GM12892 (cell line): Measurements from ENCODE around the gene AMBRA1.
A peak's percentile ranks its signal among the peaks of the same experiment; 100 is the strongest.

ENCODE experiments used
- DNase-seq: peaks from one replicate; pipeline ENCODE4 v3.0.0; 2011; ENCODE audit not compliant: insufficient read length
- FAIRE-seq: peaks from 2 replicates; lab custom pipeline; 2011; peaks lifted over from hg19 to GRCh38; lab: Jason Lieb, UNC
- POLR2A ChIP-seq: IDR thresholded peaks from 2 replicates; pipeline ENCODE4 v1.6.1; 2011; ENCODE audit warnings: low read depth, low read length, control low read depth
- POLR2AphosphoS5 ChIP-seq: IDR thresholded peaks from 2 replicates; pipeline ENCODE4 v1.6.1; 2011; ENCODE audit warnings: low read depth, low read length, control low read depth
- TAF1 ChIP-seq: IDR thresholded peaks from 2 replicates; pipeline ENCODE4 v1.6.1; 2011; ENCODE audit warnings: low read depth, mild to moderate bottlenecking, control low read depth, low read length, borderline replicate concordance

AMBRA1 gene

DNA sequence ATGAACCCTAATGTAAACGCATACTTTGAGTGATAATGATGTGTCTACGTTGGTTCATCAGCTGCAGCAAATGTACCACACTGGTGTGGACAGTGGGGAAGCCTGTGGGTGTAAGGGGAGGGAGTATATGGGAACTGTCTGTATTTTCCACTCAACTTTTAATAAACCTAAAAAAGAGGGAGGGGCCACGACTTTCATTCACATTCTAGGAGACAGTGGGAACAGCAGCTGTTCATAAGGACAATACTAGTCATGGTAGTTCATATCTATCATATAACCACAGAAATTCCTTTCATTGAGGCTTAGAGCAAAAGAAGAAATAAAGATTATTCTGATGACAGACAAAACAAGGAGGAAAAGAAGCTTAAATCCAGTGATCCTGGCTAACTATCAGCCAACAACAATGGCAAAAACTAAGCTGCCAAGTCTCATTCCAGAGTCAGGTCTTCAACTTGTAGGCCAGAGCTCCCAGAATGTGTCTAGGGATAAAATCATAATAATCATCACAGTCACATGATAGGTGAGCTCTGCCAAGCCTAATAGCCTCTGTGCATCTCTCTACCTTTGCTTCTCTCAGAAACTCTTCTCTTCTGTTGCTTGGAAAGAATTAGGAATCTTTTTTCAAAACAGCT, 142.9 kb downstream of the AMBRA1 start:
- no peak for FAIRE-seq
- no peak for DNase-seq
- TF ChIP-seq POLR2A: no peak
- no peak for TF ChIP-seq POLR2AphosphoS5
- no peak for TF ChIP-seq TAF1

DNA sequence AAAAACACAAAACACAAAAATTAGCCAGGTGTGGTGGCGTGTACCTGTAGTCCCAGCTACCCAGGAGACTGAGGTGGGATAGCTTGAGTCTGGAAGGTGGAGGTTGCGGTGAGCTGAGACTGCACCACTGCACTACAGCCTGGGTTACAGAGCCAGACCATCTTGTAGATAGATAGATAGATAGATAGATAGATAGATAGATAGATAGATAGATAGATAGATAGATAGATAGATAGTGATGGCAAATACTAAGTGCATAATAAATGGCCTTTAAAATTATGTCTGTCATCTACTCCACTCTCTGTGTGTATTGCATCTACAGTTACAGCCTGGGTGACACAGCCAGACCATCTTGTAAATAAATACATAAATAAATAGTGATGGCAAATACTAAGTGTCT, 146.3 kb downstream of the AMBRA1 start:
- TF ChIP-seq POLR2A (no peak), POLR2AphosphoS5 (no peak), TAF1 (no peak)
- DNase-seq: no peak
- FAIRE-seq: no peak

GRCh38 chr11:46445920-46446771, 147.7 kb downstream of the AMBRA1 start:
- TF ChIP-seq POLR2AphosphoS5: no peak
- TF ChIP-seq TAF1: no peak
- no peak for TF ChIP-seq POLR2A
- DNase-seq (no peak), FAIRE-seq (no peak)

DNA sequence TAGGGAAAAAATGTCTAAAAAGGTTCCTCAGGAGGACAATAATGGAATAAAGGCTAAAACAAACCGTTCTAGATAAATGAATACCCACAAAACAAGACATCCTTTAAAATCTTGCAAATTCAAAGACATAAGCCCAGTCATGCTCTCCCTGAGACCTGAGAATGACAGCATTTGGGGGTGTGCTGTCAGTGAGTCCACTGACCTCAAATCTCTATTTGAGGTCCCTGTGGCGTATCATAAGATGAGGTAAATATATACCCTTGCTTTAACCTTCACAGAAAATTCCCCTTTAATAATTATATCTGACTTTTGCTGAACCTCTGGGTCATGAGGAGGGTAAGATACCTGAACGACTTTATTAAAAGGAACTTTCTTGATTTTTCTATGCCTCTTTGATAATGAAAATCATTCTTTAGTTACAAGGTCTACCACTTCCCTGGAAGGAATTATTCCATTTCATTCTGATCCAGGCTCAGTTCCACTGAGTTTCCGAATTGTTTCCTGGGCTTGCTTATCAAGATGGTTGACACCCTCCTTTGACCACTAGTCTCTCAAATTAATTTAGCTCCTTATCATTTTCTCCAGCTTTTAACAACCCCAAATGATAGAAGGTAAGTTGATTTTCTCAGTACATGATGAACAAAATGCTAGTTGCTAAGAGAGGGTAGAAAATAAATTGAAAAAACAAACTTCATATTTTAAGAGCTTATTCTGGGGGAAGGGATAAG, 148.5 kb downstream of the AMBRA1 start:
- TF ChIP-seq TAF1 (no peak), POLR2A (no peak), POLR2AphosphoS5 (no peak)
- FAIRE-seq (no peak), DNase-seq (no peak)

DNA sequence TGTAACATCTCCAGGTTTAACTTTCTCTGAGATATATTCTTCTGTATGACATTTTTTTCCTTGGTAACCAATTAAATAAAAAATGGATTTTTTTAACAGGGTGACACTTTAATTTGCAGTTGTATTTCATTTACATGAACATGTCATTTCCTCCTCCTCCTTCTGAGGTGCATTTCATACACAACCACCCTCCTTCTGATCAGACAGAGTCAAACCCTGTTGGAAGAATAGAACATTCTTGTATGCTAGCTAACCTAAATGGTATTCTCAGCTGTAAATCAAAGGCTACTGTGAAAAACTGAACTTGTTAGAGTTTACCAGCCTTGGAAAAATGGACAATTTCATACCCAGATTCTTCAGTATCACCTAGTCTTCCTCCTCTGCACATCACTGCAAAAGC, 149.5 kb downstream of the AMBRA1 start:
- no peak for TF ChIP-seq TAF1
- FAIRE-seq (no peak), DNase-seq (no peak)

- no peak for TF ChIP-seq POLR2A
- TF ChIP-seq TAF1: no peak
- TF ChIP-seq POLR2AphosphoS5: no peak
Observed at GRCh38 chr11:46438211-46438610, 155.6 kb downstream of the AMBRA1 start.

GRCh38 chr11:46437122-46437689, 156.6 kb downstream of the AMBRA1 start:
- peak; percentile 40 for FAIRE-seq
- no peak for DNase-seq
- no peak for TF ChIP-seq POLR2A
- no peak for TF ChIP-seq TAF1
- no peak for TF ChIP-seq POLR2AphosphoS5

More at GRCh38 chr11:46438211-46438610, 155.6 kb downstream of the AMBRA1 start:
- DNase-seq (no peak), FAIRE-seq (no peak)

DNA sequence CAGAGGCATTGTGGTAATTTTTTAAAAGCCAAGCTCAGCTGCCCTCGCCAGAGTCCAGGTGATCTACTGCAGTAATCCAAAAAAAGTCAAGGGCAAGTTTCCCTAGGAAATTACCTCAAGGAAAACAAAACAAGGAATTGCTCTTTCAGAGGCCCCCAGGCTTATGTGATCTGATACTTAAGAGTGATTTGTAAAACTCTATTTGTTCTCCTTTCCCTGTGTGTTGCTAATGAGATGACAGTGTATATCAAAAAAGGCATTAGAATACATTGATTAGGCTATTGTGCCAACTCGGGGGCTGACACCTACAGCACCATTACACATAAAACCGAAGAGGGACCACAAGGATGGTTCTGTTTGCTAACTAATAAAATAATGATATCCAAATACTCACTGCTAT, 157.7 kb downstream of the AMBRA1 start:
- no peak for FAIRE-seq
- DNase-seq: no peak
- no peak for TF ChIP-seq TAF1
- no peak for TF ChIP-seq POLR2AphosphoS5
- no peak for TF ChIP-seq POLR2A

- no peak for TF ChIP-seq POLR2AphosphoS5
- TF ChIP-seq POLR2A: no peak
- no peak for TF ChIP-seq TAF1
- FAIRE-seq (no peak), DNase-seq (no peak)
Observed at GRCh38 chr11:46435679-46436078, 158.1 kb downstream of the AMBRA1 start.

DNA sequence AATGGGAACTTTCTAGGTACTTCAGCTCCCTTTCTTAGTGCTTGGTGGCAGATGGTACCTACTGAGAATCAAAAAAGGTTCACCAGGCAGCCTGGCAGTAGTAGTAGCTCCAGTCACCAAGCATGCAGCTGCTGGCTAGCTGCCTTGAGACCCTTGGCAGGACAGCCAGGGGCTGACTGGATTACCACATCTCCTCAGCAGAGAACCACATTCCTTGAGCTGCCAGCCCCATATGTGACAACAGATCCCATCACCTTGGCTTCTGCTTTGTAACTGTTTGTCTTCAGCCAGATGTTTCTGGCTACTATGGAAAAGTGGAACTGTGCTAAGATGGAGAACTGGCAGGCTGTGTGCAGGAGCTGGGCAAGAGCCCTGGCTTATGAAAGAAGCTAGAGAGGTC, 162.6 kb downstream of the AMBRA1 start:
- DNase-seq (no peak), FAIRE-seq (no peak)
- TF ChIP-seq POLR2AphosphoS5 (no peak), TAF1 (no peak), POLR2A (no peak)

DNA sequence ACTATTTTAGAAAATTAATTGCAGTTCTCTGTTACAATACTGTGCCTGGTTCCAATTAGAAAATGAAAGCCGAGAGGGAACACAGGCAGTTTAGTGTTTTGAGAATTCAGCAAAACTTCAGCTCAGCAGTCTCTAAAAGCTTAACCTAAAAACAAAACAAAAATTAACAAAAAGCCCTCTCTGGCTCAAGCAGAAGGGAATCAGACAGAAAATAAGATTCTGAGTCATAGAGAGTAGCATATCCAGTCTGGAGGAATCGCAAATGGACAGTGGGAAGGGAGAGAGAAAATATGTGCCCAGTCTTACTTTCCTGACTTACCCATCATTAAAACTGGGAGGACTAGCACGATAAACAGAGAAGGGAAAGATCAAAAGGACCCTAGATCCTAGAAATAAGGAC, 164.1 kb downstream of the AMBRA1 start:
- no peak for DNase-seq
- no peak for TF ChIP-seq POLR2AphosphoS5
- TF ChIP-seq POLR2A: no peak
- TF ChIP-seq TAF1: no peak
- no peak for FAIRE-seq
